Measurements from ENCODE around the gene GLT1D1. TPM values are rescaled to one million over a fixed set of nuclear protein-coding genes. Genes with fewer than 3 reads are reported as not detected.

Gene GLT1D1
- total and polyA plus RNA-seq, 7 donors = 0.23 to 0.95 (median 0.49) TPM

DNA sequence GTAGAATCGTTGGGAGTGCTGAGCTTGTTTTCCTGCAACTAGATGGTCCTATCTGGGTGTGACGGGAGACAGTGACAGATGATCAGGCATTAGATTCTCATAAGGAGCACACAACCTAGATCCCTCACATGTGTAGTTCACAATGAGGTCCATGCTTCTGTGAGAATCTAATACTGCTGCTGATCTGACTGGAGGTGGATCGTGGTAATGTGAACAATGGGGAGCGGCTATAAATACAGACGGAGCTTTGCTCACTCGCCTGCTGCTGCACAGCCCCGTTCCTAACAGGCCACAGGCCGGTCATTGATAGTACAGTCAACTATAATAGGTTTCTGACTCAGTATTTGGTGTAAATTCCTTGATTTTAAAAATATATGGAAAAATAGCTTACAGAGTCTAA, 138.8 kb downstream of the GLT1D1 start:
- Histone ChIP-seq H3K4me3 (no peak overlapping the region), H3K9me3 (peaks cover 0 to 2% (median 0%) of the 10 kb centered on the region in 4 donors), H3K27ac (no peak overlapping the region), H3K4me1 (no peaks in the 10 kb centered on the region), H3K36me3 (no peaks in the 10 kb centered on the region), H3K27me3 (no peaks in the 10 kb centered on the region)
- no peak for TF ChIP-seq POLR2A (IDR thresholded peaks at IDR 0.05)
- no peak for TF ChIP-seq EP300 (IDR thresholded peaks at IDR 0.05)
- TF ChIP-seq, protein P1, sequence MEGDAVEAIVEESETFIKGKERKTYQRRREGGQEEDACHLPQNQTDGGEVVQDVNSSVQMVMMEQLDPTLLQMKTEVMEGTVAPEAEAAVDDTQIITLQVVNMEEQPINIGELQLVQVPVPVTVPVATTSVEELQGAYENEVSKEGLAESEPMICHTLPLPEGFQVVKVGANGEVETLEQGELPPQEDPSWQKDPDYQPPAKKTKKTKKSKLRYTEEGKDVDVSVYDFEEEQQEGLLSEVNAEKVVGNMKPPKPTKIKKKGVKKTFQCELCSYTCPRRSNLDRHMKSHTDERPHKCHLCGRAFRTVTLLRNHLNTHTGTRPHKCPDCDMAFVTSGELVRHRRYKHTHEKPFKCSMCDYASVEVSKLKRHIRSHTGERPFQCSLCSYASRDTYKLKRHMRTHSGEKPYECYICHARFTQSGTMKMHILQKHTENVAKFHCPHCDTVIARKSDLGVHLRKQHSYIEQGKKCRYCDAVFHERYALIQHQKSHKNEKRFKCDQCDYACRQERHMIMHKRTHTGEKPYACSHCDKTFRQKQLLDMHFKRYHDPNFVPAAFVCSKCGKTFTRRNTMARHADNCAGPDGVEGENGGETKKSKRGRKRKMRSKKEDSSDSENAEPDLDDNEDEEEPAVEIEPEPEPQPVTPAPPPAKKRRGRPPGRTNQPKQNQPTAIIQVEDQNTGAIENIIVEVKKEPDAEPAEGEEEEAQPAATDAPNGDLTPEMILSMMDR (IDR thresholded peaks at IDR 0.05) = no peak
- DNase-seq = no peak
- WGBS, 2 donors = 78 to 80% methylated on average over 8 of the region's 8 CpGs
- intact Hi-C loops (cut with DNase I) = no loop called here

DNA sequence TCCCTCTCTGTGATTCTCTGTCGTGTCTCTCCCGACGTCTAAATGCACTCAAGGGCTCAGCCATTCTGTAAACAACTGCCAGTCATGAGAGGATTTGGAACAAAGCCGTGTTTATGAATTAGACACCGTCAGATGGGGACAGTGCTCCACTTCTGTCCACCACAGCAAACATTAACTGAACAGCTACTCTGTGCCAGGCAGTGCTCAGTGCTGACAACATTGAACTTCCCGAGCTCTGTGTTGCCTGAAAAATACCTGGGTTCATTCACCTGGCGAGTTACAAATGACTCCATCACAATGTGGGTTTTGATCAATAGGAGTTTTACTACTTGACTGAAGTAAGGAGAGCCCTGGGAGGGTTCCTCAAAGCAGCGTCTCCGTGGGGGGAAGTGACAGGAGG, 139.3 kb downstream of the GLT1D1 start:
- DNase-seq = no peak
- intact Hi-C loops (cut with DNase I) = no loop called here
- peaks cover 0 to 2% (median 0%) of the 10 kb centered on the region in 4 donors for H3K9me3 ChIP-seq

DNA sequence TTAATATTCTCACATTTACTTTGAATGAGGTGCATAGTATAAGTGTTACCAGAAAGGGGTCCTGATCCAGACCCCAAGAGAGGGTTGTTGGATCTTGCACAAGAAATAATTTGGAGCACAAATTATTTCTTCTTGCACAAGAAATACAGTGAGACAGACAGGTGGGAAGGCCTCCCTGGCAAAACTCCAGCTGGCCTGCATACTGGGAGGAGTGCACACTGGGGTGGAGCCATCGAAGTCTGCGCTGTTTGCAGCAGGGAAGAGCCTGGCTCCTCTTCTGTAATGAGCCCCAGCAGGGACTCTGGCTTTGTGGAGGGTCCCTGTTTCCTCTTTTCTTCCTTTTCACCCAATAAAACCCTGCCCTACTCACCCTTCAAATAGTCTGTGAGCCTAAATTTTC, 141.6 kb downstream of the GLT1D1 start:
- Histone ChIP-seq H3K4me3 (no peak overlapping the region), H3K4me1 (no peaks in the 10 kb centered on the region), H3K27me3 (no peaks in the 10 kb centered on the region), H3K27ac (no peak overlapping the region), H3K36me3 (no peaks in the 10 kb centered on the region), H3K9me3 (no peaks in the 10 kb centered on the region)
- DNase-seq = no peak
- intact Hi-C loops (cut with DNase I) = no loop called here
- no peak for TF ChIP-seq POLR2A (IDR thresholded peaks at IDR 0.05)
- TF ChIP-seq, protein P1 (IDR thresholded peaks at IDR 0.05) = no peak
- TF ChIP-seq POLR2AphosphoS5 (IDR thresholded peaks at IDR 0.05) = no peak
- no peak for TF ChIP-seq EP300 (IDR thresholded peaks at IDR 0.05)
- WGBS, 2 donors = 20 to 81% methylated on average over 2 of the region's 2 CpGs

More for the DNA sequence above, 139.3 kb downstream of the GLT1D1 start:
- Histone ChIP-seq H3K36me3 (no peaks in the 10 kb centered on the region), H3K4me3 (no peak overlapping the region), H3K4me1 (no peaks in the 10 kb centered on the region), H3K27ac (no peak overlapping the region), H3K27me3 (no peaks in the 10 kb centered on the region)
- WGBS, 2 donors = 72 to 73% methylated on average over 9 of the region's 9 CpGs
- no peak for TF ChIP-seq EP300 (IDR thresholded peaks at IDR 0.05)
- TF ChIP-seq, protein P1 (IDR thresholded peaks at IDR 0.05) = no peak
- TF ChIP-seq POLR2A (IDR thresholded peaks at IDR 0.05) = no peak
- TF ChIP-seq POLR2AphosphoS5 (IDR thresholded peaks at IDR 0.05) = no peak

DNA sequence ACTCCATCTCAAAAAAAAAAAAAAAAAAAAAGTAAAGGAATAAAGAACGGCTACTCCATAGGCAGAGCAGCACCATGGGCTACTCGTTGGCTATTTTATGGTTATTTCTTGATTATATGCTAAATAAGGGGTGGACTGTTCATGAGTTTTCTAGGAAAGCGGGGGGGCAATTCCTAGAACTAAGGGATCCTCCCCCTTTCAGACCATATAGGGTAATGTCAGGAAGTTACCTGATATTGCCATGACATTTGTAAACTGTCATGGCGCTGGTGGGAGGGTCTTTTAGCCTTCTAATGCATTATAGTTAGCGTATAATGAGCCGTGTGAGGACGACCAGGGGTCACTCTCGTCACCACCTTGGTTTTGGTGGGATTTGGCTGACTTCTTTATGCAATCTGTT, 142.3 kb downstream of the GLT1D1 start:
- WGBS, 2 donors = 77 to 80% methylated on average over 8 of the region's 8 CpGs
- H3K36me3 ChIP-seq = no peaks in the 10 kb centered on the region
- H3K27ac ChIP-seq = no peak overlapping the region
- no peak overlapping the region for H3K4me3 ChIP-seq
- no peaks in the 10 kb centered on the region for H3K4me1 ChIP-seq
- intact Hi-C loops (cut with DNase I) = no loop called here
- DNase-seq = no peak
- TF ChIP-seq, protein P1 (IDR thresholded peaks at IDR 0.05) = no peak
- no peak for TF ChIP-seq POLR2A (IDR thresholded peaks at IDR 0.05)
- no peak for TF ChIP-seq POLR2AphosphoS5 (IDR thresholded peaks at IDR 0.05)
- no peak for TF ChIP-seq EP300 (IDR thresholded peaks at IDR 0.05)
- H3K27me3 ChIP-seq = no peaks in the 10 kb centered on the region
- H3K9me3 ChIP-seq = no peaks in the 10 kb centered on the region

DNA sequence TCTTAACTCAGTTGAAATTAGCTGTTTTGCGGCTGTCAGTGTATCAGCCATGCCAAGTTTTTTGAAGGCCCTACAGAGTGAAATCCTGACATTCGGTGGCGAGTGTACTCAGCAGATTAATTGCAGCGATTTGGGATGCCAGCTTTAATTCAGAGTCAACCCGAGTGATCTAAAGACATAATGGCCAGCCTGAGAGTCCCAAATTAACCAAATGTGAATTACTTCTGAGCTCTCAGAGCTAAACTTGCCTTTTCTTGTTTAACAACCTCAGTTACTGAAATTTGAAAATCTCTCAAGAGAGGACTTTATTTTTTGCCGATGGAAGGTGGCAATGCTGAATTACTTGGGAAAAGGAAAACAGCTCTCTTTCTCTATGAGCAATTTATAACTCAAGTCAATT, 148.5 kb downstream of the GLT1D1 start:
- Histone ChIP-seq H3K4me3 (no peak overlapping the region), H3K27me3 (no peaks in the 10 kb centered on the region), H3K27ac (no peak overlapping the region), H3K9me3 (no peaks in the 10 kb centered on the region), H3K4me1 (no peaks in the 10 kb centered on the region), H3K36me3 (no peaks in the 10 kb centered on the region)
- DNase-seq = no peak
- TF ChIP-seq, protein P1 (IDR thresholded peaks at IDR 0.05) = no peak
- no peak for TF ChIP-seq EP300 (IDR thresholded peaks at IDR 0.05)
- TF ChIP-seq POLR2AphosphoS5 (IDR thresholded peaks at IDR 0.05) = no peak
- TF ChIP-seq POLR2A (IDR thresholded peaks at IDR 0.05) = no peak
- WGBS, 2 donors = 90 to 92% methylated on average over 6 of the region's 6 CpGs
- intact Hi-C loops (cut with DNase I) = no loop called here
